ENCODE results near the gene SCFD1.

SCFD1 gene

GRCh38 chr14:30754778-30755177 is 132.7 kb downstream of the SCFD1 start:
- DNase-seq (ENCODE audit: low read depth in 2 of 2) = no peak

- no peak for DNase-seq (ENCODE audit: low read depth in 2 of 2)
These were observed 134.5 kb downstream of the SCFD1 start for GRCh38 chr14:30756594-30756993.

DNA sequence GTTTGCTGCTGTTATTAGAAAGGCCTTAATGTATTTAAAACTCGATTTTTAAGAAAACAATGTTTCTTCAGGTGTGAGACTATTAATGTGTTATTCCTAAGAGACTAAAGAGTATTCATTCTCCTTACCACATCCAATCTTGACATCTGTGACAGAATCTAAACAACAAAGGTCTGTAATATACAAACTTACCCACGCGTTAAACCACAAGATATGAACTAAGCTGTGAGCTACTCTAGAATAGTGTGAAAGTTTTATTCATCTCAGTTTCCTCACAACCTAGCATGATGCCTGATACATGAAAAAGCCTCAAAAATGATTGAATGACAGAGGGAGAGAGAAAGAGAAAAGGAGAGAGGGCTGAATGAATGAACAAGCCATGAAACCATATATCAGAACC is 135.0 kb downstream of the SCFD1 start:
- DNase-seq (ENCODE audit: low read depth in 2 of 2) = no peak

DNA sequence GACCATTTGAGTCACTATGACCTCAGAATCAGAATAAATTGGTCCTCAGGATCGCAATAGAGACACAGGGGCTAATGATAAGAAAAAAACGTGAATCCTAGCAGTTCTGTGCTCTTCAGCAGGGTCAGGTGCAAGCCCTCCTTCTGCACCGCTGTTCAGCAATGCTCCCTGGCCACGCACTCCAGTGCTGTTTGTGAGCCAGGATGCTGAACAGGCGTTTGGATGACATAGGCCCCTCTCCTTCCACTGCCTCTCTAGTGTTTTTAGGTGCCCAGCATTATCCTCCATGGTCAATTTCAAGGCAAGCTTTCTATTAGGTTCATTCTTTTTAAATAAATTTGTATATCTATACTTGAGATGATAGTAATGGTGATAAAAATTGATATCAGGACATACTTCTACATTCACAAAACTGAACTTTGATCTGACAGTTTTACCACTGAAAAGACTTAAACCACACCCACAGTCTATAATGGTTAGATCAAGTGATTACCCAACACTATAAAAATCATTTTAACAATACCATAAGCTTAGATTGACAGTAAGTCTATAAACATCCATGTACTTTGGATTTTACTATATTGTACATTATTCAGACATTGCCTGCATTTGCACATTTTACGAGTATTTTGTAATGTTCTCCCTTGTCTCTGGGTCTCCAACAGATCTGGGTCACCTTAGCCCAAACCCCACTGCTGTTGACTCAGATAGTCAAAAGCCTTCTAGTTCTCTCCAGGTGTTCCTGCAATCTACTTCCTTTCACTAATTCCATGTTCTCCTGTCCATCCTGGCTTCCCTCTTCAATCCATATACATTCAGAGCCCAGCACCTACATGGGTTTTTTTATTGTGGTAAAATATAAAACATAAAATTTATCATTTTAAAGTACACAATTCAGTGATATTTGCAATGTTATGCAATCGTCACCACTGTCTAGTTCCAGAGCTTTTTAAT is 137.3 kb downstream of the SCFD1 start:
- DNase-seq (ENCODE audit: low read depth in 2 of 2) = no peak

DNA sequence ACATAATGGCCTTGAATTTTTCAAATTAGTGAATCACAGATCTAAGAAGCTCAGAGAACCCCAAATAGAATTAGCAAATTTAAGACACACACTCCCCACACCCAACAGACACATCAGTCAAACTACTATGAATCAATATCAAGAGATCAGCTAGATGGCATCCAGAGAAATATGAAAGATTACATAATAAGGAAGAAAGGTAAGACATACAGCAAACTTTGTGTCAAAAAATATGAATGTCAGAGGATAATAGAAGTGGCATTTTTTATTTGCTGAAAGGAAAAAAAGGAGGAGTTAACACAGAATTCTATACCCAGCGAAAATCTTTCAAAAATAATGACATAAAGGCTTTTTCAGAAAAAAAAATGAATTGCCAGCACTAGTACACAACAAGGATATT is 141.8 kb downstream of the SCFD1 start:
- DNase-seq (ENCODE audit: low read depth in 2 of 2) = no peak

DNA sequence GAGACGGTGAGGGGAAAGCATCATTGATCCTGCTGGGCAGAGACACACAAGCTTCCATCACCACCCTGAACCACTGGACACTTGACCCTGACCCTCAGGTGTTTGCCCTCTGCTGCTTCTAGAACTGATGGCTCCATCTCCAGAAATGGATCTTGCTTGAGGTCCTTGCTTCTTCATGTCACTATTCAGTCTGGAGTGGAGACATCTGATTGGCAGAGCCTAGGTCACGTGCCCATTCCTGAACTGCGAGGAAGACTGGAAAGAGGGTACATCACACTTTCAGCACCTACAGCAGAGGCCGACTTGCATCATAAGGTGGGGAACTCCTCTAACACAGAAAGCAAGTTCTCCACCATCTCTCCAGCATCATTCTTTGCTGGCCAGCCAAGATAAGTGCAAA is 145.5 kb downstream of the SCFD1 start:
- no peak for DNase-seq (ENCODE audit: low read depth in 2 of 2)

- DNase-seq (ENCODE audit: low read depth in 2 of 2) = no peak
These were observed 146.7 kb downstream of the SCFD1 start for GRCh38 chr14:30768791-30769190.

- no peak for DNase-seq (ENCODE audit: low read depth in 2 of 2)
These were observed 148.3 kb downstream of the SCFD1 start for GRCh38 chr14:30770376-30770775.

DNA sequence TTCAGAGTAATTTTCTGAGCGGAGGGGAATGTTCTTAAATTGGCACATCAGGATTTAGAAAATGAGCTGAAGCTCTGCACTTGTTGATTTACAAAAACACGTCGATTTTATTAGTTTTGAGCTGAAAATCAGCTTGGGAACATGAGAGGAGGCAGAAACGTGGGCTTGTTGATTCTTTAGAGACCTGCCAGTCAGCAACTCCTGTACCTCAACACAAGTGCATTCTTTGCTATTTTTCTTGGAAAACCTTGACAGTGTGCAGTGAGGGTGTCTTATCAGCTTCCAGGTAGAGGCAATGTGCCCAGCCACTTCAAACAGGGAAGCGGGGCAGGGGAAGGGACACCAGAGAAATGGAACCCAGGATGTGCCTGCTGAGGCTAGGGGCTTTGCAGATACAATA is 149.5 kb downstream of the SCFD1 start:
- no peak for DNase-seq (ENCODE audit: low read depth in 2 of 2)

DNA sequence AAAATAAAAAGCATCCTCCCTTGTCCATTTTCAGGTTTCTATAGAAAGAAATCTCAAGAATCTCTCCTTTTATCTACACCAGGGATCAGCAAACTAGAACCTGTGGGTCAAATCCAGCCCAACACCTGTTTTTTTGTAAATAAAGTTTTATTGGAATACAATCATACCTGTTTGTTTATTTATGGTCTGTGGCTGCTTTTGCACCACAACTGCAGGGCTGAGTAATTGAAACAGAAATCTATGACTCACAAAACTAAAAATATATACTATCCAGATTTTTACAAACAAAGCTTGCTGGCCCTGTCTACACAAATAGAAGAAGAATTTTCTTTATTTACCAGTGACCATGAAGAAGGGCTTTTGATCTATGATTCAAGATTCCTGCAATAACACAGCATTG is 157.1 kb downstream of the SCFD1 start:
- no peak for DNase-seq (ENCODE audit: low read depth in 2 of 2)

All from fibroblast of skin of left quadriceps (primary cell).